ENCODE measurements around the gene ASPSCR1. TPM values are rescaled to one million over a fixed set of nuclear protein-coding genes. Genes with fewer than 3 reads are reported as not detected.

ASPSCR1 gene
- total and polyA plus RNA-seq, 10 of the 15 experiments (the other 5 are each of a cell fraction or from before 2014, with no cell fraction given): 1.5 to 48.4 (median 25.4) TPM

- TF ChIP-seq, protein P1, sequence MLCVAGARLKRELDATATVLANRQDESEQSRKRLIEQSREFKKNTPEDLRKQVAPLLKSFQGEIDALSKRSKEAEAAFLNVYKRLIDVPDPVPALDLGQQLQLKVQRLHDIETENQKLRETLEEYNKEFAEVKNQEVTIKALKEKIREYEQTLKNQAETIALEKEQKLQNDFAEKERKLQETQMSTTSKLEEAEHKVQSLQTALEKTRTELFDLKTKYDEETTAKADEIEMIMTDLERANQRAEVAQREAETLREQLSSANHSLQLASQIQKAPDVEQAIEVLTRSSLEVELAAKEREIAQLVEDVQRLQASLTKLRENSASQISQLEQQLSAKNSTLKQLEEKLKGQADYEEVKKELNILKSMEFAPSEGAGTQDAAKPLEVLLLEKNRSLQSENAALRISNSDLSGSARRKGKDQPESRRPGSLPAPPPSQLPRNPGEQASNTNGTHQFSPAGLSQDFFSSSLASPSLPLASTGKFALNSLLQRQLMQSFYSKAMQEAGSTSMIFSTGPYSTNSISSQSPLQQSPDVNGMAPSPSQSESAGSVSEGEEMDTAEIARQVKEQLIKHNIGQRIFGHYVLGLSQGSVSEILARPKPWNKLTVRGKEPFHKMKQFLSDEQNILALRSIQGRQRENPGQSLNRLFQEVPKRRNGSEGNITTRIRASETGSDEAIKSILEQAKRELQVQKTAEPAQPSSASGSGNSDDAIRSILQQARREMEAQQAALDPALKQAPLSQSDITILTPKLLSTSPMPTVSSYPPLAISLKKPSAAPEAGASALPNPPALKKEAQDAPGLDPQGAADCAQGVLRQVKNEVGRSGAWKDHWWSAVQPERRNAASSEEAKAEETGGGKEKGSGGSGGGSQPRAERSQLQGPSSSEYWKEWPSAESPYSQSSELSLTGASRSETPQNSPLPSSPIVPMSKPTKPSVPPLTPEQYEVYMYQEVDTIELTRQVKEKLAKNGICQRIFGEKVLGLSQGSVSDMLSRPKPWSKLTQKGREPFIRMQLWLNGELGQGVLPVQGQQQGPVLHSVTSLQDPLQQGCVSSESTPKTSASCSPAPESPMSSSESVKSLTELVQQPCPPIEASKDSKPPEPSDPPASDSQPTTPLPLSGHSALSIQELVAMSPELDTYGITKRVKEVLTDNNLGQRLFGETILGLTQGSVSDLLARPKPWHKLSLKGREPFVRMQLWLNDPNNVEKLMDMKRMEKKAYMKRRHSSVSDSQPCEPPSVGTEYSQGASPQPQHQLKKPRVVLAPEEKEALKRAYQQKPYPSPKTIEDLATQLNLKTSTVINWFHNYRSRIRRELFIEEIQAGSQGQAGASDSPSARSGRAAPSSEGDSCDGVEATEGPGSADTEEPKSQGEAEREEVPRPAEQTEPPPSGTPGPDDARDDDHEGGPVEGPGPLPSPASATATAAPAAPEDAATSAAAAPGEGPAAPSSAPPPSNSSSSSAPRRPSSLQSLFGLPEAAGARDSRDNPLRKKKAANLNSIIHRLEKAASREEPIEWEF (IDR thresholded peaks at IDR 0.05; ENCODE audit: insufficient replicate concordance, low read depth, low read length): no peak
- TF ChIP-seq ZBED1 (IDR thresholded peaks at IDR 0.05; ENCODE audit: borderline replicate concordance) (no peak), JUNB (IDR thresholded peaks at IDR 0.05) (no peak), ZNF217 (IDR thresholded peaks at IDR 0.05) (no peak), IRF4 (IDR thresholded peaks at IDR 0.05; ENCODE audit: low read depth, low read length) (no peak), JUND (IDR thresholded peaks at IDR 0.05; ENCODE audit: low read depth, low read length) (no peak), ETV6 (conservative IDR thresholded peaks at IDR 0.05 in 1 of 2, IDR thresholded peaks at IDR 0.05 in 1 of 2; ENCODE audit: borderline replicate concordance in 1 of 2, low read depth in 1 of 2) (no peak), EGR1 (IDR thresholded peaks at IDR 0.05; ENCODE audit: borderline replicate concordance in 1 of 2, low read depth in 2 of 2, low read length in 2 of 2) (peak; percentile 51 to 53), NFIC (IDR thresholded peaks at IDR 0.05; ENCODE audit: low read depth, low read length) (no peak), BCL11A (IDR thresholded peaks at IDR 0.05; ENCODE audit: low read depth, low read length) (no peak), EP300 (IDR thresholded peaks at IDR 0.05; ENCODE audit: borderline replicate concordance in 1 of 2, control insufficient read depth in 1 of 2, low read depth in 2 of 2, low read length in 2 of 2) (no peak), BHLHE40 (IDR thresholded peaks at IDR 0.05; ENCODE audit: borderline replicate concordance in 1 of 2, low read depth in 2 of 2, low read length in 1 of 2) (peak in 1 of 2 experiments; percentile 52; a peak in 2 of 4 replicates), SKIL (IDR thresholded peaks at IDR 0.05; ENCODE audit: low read depth, poor library complexity, severe bottlenecking) (no peak), MEF2A (IDR thresholded peaks at IDR 0.05; ENCODE audit: insufficient read depth, low read depth, low read length) (no peak), RCOR1 (conservative IDR thresholded peaks at IDR 0.05; ENCODE audit: low read depth, low read length) (no peak), KAT2A (conservative IDR thresholded peaks at IDR 0.05; ENCODE audit: control insufficient read depth, low read depth, low read length) (no peak), HDGF (IDR thresholded peaks at IDR 0.05) (no peak)
- TF ChIP-seq, protein P2, sequence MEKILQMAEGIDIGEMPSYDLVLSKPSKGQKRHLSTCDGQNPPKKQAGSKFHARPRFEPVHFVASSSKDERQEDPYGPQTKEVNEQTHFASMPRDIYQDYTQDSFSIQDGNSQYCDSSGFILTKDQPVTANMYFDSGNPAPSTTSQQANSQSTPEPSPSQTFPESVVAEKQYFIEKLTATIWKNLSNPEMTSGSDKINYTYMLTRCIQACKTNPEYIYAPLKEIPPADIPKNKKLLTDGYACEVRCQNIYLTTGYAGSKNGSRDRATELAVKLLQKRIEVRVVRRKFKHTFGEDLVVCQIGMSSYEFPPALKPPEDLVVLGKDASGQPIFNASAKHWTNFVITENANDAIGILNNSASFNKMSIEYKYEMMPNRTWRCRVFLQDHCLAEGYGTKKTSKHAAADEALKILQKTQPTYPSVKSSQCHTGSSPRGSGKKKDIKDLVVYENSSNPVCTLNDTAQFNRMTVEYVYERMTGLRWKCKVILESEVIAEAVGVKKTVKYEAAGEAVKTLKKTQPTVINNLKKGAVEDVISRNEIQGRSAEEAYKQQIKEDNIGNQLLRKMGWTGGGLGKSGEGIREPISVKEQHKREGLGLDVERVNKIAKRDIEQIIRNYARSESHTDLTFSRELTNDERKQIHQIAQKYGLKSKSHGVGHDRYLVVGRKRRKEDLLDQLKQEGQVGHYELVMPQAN (conservative IDR thresholded peaks at IDR 0.05): peak; percentile 80
- TF ChIP-seq, protein P3, sequence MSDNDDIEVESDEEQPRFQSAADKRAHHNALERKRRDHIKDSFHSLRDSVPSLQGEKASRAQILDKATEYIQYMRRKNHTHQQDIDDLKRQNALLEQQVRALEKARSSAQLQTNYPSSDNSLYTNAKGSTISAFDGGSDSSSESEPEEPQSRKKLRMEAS (IDR thresholded peaks at IDR 0.05; ENCODE audit: low read depth, low read length): 0 out of 2 replicates have a peak, but pooled peaks have one; percentile 43
These were observed 74.6 kb downstream of the ASPSCR1 start, which contains the start of the genes GPS1 and RFNG (continued) for GRCh38 chr17:82051776-82052637.
